ENCODE results near the gene KIAA0319L. TPM values are rescaled to one million over a fixed set of nuclear protein-coding genes. Genes with fewer than 3 reads are reported as not detected.

The KIAA0319L gene
- polyA plus RNA-seq, 2 of the 4 experiments (the other 2 are of a cell fraction) = 18.2 to 36.9 TPM

GRCh38 chr1:35444519-35444774, 112.8 kb downstream of the KIAA0319L start (continued):
- TF ChIP-seq FOSL2 (IDR thresholded peaks at IDR 0.05) (no peak), FOSL2 (CRISPR knock-in tag; IDR thresholded peaks at IDR 0.05) (no peak), CBX8 (IDR thresholded peaks at IDR 0.05) (no peak), POLR2AphosphoS2 (conservative IDR thresholded peaks at IDR 0.05; ENCODE audit: low read length) (no peak), HDAC2 (IDR thresholded peaks at IDR 0.05) (no peak)

GRCh38 chr1:35443768-35444518, 113.3 kb downstream of the KIAA0319L start:
- DNase-seq (ENCODE audit: low read depth in 1 of 2, low spot score in 1 of 2) (no peak), FAIRE-seq (no peak), ATAC-seq (no peak)
- WGBS (ENCODE audit: missing lambda C conversion rate) = 82% methylated on average over 5 of the region's 5 CpGs
- TF ChIP-seq PHF8 (IDR thresholded peaks at IDR 0.05; ENCODE audit: borderline replicate concordance, low read depth) (no peak), PBX3 (IDR thresholded peaks at IDR 0.05) (no peak), RAD21 (conservative IDR thresholded peaks at IDR 0.05 in 1 of 2, IDR thresholded peaks at IDR 0.05 in 1 of 2) (peak in 1 of 2 experiments; percentile 38; a peak in 2 of 5 replicates)
- no peaks in the 10 kb centered on the region for H3K9me3 ChIP-seq
- ChIA-PET CTCF (no interaction called here), POLR2A (interaction anchor here (0.6 kb wide), 1 partner anchor 412 kb away, joined by 3 read pairs; the partner anchor contains the start of gene ZMYM6)
- no peak overlapping the region for H3K4me2 ChIP-seq
- H3K4me3 ChIP-seq = no peak overlapping the region
- no peak overlapping the region for H3K27ac ChIP-seq
- peaks cover 2% of the 10 kb centered on the region; the same call in 1 of the 3 replicates for H3K4me1 ChIP-seq

DNA sequence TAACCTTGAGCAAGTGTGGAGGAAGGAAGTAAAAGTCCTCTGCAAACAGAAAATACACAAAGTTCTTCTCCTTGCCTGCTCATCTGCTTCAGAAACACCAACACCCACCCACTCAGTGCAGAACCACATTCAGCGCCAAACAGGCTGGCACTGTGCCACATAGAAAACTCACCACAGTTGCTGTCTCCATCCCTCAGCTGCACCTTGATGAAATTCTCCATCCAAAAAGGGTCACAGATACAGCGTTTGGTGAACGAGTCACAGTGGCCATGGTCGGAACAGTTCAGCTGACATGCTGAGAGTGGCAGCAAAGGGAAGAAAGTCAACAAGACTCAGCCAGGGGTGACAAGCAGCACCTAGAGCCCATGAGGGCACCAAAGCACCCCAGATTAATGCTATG, 114.5 kb downstream of the KIAA0319L start:
- CTCF ChIA-PET = interaction anchor here (0.9 kb wide), 1 partner anchor 241 kb away, joined by 3 read pairs; no protein-coding TSS in a partner anchor
- Histone ChIP-seq H3K4me3 (no peak overlapping the region), H3K27ac (no peak overlapping the region), H3K9me3 (no peaks in the 10 kb centered on the region), H3K4me2 (no peak overlapping the region), H3K4me1 (no peaks in the 10 kb centered on the region; the same call in 2 of the 3 replicates)
- WGBS (ENCODE audit: missing lambda C conversion rate) = 92% methylated on average over 4 of the region's 4 CpGs
- DNase-seq (ENCODE audit: low read depth in 1 of 2, low spot score in 1 of 2) (no peak), FAIRE-seq (no peak), ATAC-seq (no peak)
- POLR2A ChIA-PET = no interaction called here
- no peak for TF ChIP-seq HDAC2 (IDR thresholded peaks at IDR 0.05)
- no peak for TF ChIP-seq BCL3 (IDR thresholded peaks at IDR 0.05)
- no peak for TF ChIP-seq SMC3 (IDR thresholded peaks at IDR 0.05)
- TF ChIP-seq, protein P1, sequence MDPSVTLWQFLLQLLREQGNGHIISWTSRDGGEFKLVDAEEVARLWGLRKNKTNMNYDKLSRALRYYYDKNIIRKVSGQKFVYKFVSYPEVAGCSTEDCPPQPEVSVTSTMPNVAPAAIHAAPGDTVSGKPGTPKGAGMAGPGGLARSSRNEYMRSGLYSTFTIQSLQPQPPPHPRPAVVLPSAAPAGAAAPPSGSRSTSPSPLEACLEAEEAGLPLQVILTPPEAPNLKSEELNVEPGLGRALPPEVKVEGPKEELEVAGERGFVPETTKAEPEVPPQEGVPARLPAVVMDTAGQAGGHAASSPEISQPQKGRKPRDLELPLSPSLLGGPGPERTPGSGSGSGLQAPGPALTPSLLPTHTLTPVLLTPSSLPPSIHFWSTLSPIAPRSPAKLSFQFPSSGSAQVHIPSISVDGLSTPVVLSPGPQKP (IDR thresholded peaks at IDR 0.05; ENCODE audit: low read depth, low read length) = no peak
- TF ChIP-seq TP53 (CRISPR knock-in tag; IDR thresholded peaks at IDR 0.05) = no peak
- no peak for TF ChIP-seq GATA3 (IDR thresholded peaks at IDR 0.05; ENCODE audit: borderline replicate concordance)
- TF ChIP-seq NPAS2 (CRISPR knock-in tag; IDR thresholded peaks at IDR 0.05; ENCODE audit: borderline replicate concordance) = no peak
- no peak for TF ChIP-seq REST (IDR thresholded peaks at IDR 0.05)
- TF ChIP-seq PHF8 (IDR thresholded peaks at IDR 0.05; ENCODE audit: borderline replicate concordance, low read depth) = no peak
- TF ChIP-seq RAD21 (conservative IDR thresholded peaks at IDR 0.05 in 1 of 2, IDR thresholded peaks at IDR 0.05 in 1 of 2) = no peak
- TF ChIP-seq HOXA7 (CRISPR knock-in tag; IDR thresholded peaks at IDR 0.05) = no peak
- TF ChIP-seq, protein P2, sequence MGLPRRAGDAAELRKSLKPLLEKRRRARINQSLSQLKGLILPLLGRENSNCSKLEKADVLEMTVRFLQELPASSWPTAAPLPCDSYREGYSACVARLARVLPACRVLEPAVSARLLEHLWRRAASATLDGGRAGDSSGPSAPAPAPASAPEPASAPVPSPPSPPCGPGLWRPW (IDR thresholded peaks at IDR 0.05) = no peak
- no peak for TF ChIP-seq CBX2 (IDR thresholded peaks at IDR 0.05; ENCODE audit: borderline replicate concordance, low read depth)
- no peak for TF ChIP-seq NFE2L2 (conservative IDR thresholded peaks at IDR 0.05; ENCODE audit: low read length)
- TF ChIP-seq RFX5 (IDR thresholded peaks at IDR 0.05) = no peak
